HCT116 (cell line): ENCODE data around the gene KLF11. TPM values are rescaled to one million over a fixed set of nuclear protein-coding genes. Genes with fewer than 3 reads are reported as not detected.

Experiments used
- ATAC-seq: fragments of 200-7000 bp; cut with Tn5 transposase; 2 replicates; pipeline ENCODE4 v1.9.1; 2020; ENCODE audit warnings: mild to moderate bottlenecking, moderate library complexity
- BruUV-seq: library from RNA; stranded (reverse); fragments of 400-500 nt; replicated peaks from 2 replicates; lab custom pipeline; 2021; lab: Mats Ljungman, UMichigan
- CTCF ChIA-PET: fragments of 300-600 bp; sonication (Branson Sonifier 250); formaldehyde crosslinking; loops from one replicate; lab custom pipeline; 2021; ENCODE audit warnings: antibody characterized with exemption; lab: Charles Lee
- POLR2A ChIA-PET: fragments of 300-600, 350-600 bp; sonication (Branson Sonifier 250); formaldehyde crosslinking; loops from one replicate; lab custom pipeline; 2021; ENCODE audit warnings: antibody characterized with exemption; lab: Charles Lee
- RAD21 ChIA-PET, 2 experiments: fragments of 300-600 bp; sonication (Branson Sonifier 250); formaldehyde crosslinking; loops; one replicate each; lab custom pipeline; 2023; ENCODE audit warnings: low total read pairs in 2 of 2; ENCODE audit not compliant: uncharacterized antibody in 2 of 2, unreplicated experiment in 2 of 2, low non-redundant PET in 1 of 2; lab: Charles Lee
- DNase-seq: peaks from one replicate; pipeline ENCODE4 v3.0.0-alpha.2; 2010; ENCODE audit warnings: low read depth, low spot score
- H2AFZ ChIP-seq: fragments of 200-600 bp; shearing (Covaris generic), sonication (generic); 2 replicates; pipeline ENCODE4 v1.6.1; 2017; ENCODE audit warnings: low read depth, mixed run types, mixed read lengths, antibody characterized with exemption, low read length; ENCODE audit not compliant: poor library complexity, severe bottlenecking
- H3K27ac ChIP-seq: 2 replicates; pipeline ENCODE4 v1.5.1; 2012; ENCODE audit warnings: low read depth, low read length
- H3K27me3 ChIP-seq: fragments of 200-600 bp; sonication (generic); 2 replicates; pipeline ENCODE4 v1.6.1; 2016; ENCODE audit warnings: mixed run types, low read length, mixed read lengths; ENCODE audit not compliant: insufficient read depth
- H3K36me3 ChIP-seq, 2 experiments: fragments of 200-500 bp in 1 of 2; fragments of 200-600 bp in 1 of 2; sonication (Bioruptor generic) in 1 of 2; sonication (generic) in 1 of 2; 2 replicates each; pipeline versions ENCODE4 v1.5.1 to v1.6.1; 2014 to 2016; ENCODE audit warnings: low read length in 2 of 2, inconsistent platforms in 1 of 2, mixed read lengths in 1 of 2, mixed run types in 1 of 2; ENCODE audit not compliant: insufficient read depth in 2 of 2, control insufficient read depth in 1 of 2
- H3K4me1 ChIP-seq, 2 experiments: fragments of 200-600 bp in 1 of 2; sonication (generic) in 1 of 2; 2 replicates each; pipeline versions ENCODE4 v1.5.1 to v1.6.1; 2012 to 2017; ENCODE audit warnings: low read length in 2 of 2, inconsistent platforms in 1 of 2, mild to moderate bottlenecking in 1 of 2, mixed read lengths in 1 of 2, mixed run types in 1 of 2, moderate library complexity in 1 of 2; ENCODE audit not compliant: insufficient read depth in 2 of 2, control insufficient read depth in 1 of 2
- H3K4me2 ChIP-seq: fragments of 200-600 bp; sonication (generic); 2 replicates; pipeline ENCODE4 v1.6.1; 2017; ENCODE audit warnings: mixed run types, low read length, mixed read lengths
- H3K4me3 ChIP-seq, 2 experiments: fragments of 200-600 bp in 1 of 2; sonication (generic) in 1 of 2; replicated peaks in 1 of 2; 2 replicates each; pipeline ENCODE4 v1.5.1; 2011 to 2016; ENCODE audit warnings: low read length in 2 of 2, control low read depth in 1 of 2, low read depth in 1 of 2, mild to moderate bottlenecking in 1 of 2, mixed read lengths in 1 of 2, mixed run types in 1 of 2
- H3K79me2 ChIP-seq: fragments of 200-600 bp; sonication (generic); 2 replicates; pipeline ENCODE4 v1.6.1; 2017; ENCODE audit warnings: mild to moderate bottlenecking, mixed run types, low read length, moderate library complexity, mixed read lengths; ENCODE audit not compliant: insufficient read depth
- H3K9ac ChIP-seq: fragments of 200-600 bp; sonication (generic); 2 replicates; pipeline ENCODE4 v1.6.1; 2016; ENCODE audit warnings: low read length, mixed read lengths
- H3K9me2 ChIP-seq: fragments of 200-600 bp; sonication (generic), shearing (Covaris generic); 2 replicates; pipeline ENCODE4 v1.6.1; 2017; ENCODE audit warnings: mixed run types, mild to moderate bottlenecking, moderate library complexity; ENCODE audit not compliant: insufficient read depth
- H3K9me3 ChIP-seq, 2 experiments: fragments of 200-500 bp in 1 of 2; fragments of 200-600 bp in 1 of 2; sonication (Bioruptor generic) in 1 of 2; sonication (generic) in 1 of 2; 2 replicates each; pipeline ENCODE4 v1.6.1; 2014 to 2017; ENCODE audit warnings: low read length in 2 of 2, mixed read lengths in 2 of 2, inconsistent platforms in 1 of 2, low read depth in 1 of 2, mild to moderate bottlenecking in 1 of 2, mixed run types in 1 of 2, moderate library complexity in 1 of 2; ENCODE audit not compliant: control insufficient read depth in 1 of 2, insufficient read depth in 1 of 2
- H4K20me1 ChIP-seq: fragments of 200-600 bp; sonication (generic), shearing (Covaris generic); 2 replicates; pipeline ENCODE4 v1.6.1; 2017; ENCODE audit warnings: mixed run types, mild to moderate bottlenecking, moderate library complexity; ENCODE audit not compliant: insufficient read depth
- CEBPB ChIP-seq: IDR thresholded peaks from 2 replicates; pipeline ENCODE4 v1.6.1; 2012; ENCODE audit warnings: low read depth
- POLR2AphosphoS5 ChIP-seq: IDR thresholded peaks from 2 replicates; pipeline ENCODE4 v1.6.1; 2011; ENCODE audit warnings: mild to moderate bottlenecking, low read depth, low read length, moderate library complexity
- RAD21 ChIP-seq: IDR thresholded peaks from 2 replicates; pipeline ENCODE4 v1.6.1; 2012; ENCODE audit warnings: low read depth, mild to moderate bottlenecking
- YY1 ChIP-seq: IDR thresholded peaks from 2 replicates; pipeline ENCODE4 v1.6.1; 2011; ENCODE audit warnings: low read length, low read depth, moderate library complexity, mild to moderate bottlenecking; ENCODE audit not compliant: insufficient replicate concordance; ENCODE audit errors: extremely low read depth
- ZFX ChIP-seq: fragments of 450-650 bp; IDR thresholded peaks from 2 replicates; pipeline ENCODE4 v1.6.1; 2017
- intact Hi-C: fragments of 100-400 bp; cut with micrococcal nuclease; formaldehyde crosslinking; loops from 2 replicates; pipeline ENCODE4 v1.10.0; 2022
- total RNA-seq: library from RNA; stranded (reverse); gene quantifications from one replicate; pipeline ENCODE4 v1.2.1, GENCODE V29; 2021; ENCODE audit not compliant: unreplicated experiment
- TF ChIP-seq, protein P1 (sequence below), 3 experiments: fragments of 200-600 bp in 1 of 3; sonication (generic) in 1 of 3; IDR thresholded peaks in 2 of 3; conservative IDR thresholded peaks in 1 of 3; 2 replicates each; pipeline ENCODE4 v1.5.1; 2012 to 2017; ENCODE audit warnings: low read depth in 2 of 3, low read length in 2 of 3, antibody characterized with exemption in 1 of 3, borderline replicate concordance in 1 of 3, control low read depth in 1 of 3, mild to moderate bottlenecking in 1 of 3, mixed read lengths in 1 of 3, mixed run types in 1 of 3, moderate library complexity in 1 of 3; ENCODE audit not compliant: insufficient read depth in 1 of 3
- TF ChIP-seq, protein P2 (sequence below): IDR thresholded peaks from 2 replicates; pipeline ENCODE4 v1.6.1; 2011; ENCODE audit warnings: mild to moderate bottlenecking, low read length, moderate library complexity; ENCODE audit not compliant: insufficient replicate concordance; ENCODE audit errors: extremely low read depth

Gene KLF11
- total RNA-seq, 1 experiment from 2014 or later: 9.0 TPM

DNA sequence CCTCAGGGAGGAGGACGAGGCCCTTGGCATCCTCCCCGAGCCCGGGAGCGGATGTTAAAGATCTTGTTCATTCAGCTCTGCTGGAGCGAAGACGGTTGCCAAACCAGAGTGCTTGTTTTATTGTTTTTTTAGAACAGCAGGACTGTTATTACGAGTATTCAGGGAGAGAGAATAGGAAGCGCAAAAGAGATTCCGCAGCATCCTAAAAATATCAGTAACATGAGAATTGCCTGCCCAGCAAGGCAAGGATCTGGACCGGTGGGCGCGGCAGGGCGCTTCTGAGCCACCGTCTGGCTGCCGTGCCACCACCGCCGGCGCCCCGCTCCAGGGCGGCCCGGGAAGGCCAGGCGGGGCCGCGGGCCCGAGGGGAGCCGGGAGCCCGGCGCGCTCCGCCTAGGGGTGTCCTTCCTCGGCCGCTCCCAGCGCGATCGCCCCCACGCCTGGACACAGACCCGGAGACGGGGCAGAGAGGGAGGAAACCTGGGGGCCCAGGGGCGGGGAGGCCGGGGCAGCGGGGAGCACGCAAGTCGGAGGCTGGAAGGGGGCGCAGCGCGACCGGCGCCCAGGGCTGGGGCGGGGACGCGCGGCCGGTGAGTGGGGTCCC, 36.0 kb downstream of the KLF11 start:
- peaks cover 6 to 13% of the 10 kb centered on the region in 2 experiments for H3K4me1 ChIP-seq
- no peaks in the 10 kb centered on the region for H3K79me2 ChIP-seq
- peak overlapping the region; percentile 54 for H2AFZ ChIP-seq
- ChIA-PET POLR2A (interaction anchor here (1.0 kb wide), 1 partner anchor 42 kb away, joined by 4 read pairs; no protein-coding TSS in a partner anchor), CTCF (interaction anchor here (0.6 to 3.8 kb wide), 5 partner anchors 13 to 356 kb away, joined by 3 to 14 read pairs (median 8); no protein-coding TSS in a partner anchor), RAD21 (no interaction called here)
- H4K20me1 ChIP-seq: no peaks in the 10 kb centered on the region
- no peaks in the 10 kb centered on the region for H3K9me2 ChIP-seq
- no peaks in the 10 kb centered on the region for H3K9me3 ChIP-seq
- H3K9ac ChIP-seq: peak overlapping the region; percentile 64
- no peak for DNase-seq
- H3K4me2 ChIP-seq: peak overlapping the region; percentile 79
- H3K27ac ChIP-seq: peak overlapping the region; percentile 46; the same call in 1 of the 2 replicates
- H3K36me3 ChIP-seq: no peaks in the 10 kb centered on the region
- no TSS peak for BruUV-seq
- H3K27me3 ChIP-seq: 0 out of 2 replicates have a peak, but pooled peaks cover under 1% of the 10 kb centered on the region
- H3K4me3 ChIP-seq: peak overlapping the region; percentile 45 to 60
- peak; percentile 69 for ATAC-seq
- no peak for TF ChIP-seq YY1
- TF ChIP-seq ZFX: peak; percentile 68
- TF ChIP-seq POLR2AphosphoS5: 0 out of 2 replicates have a peak, but pooled peaks have one; percentile 21
- intact Hi-C loops: no loop called here

DNA sequence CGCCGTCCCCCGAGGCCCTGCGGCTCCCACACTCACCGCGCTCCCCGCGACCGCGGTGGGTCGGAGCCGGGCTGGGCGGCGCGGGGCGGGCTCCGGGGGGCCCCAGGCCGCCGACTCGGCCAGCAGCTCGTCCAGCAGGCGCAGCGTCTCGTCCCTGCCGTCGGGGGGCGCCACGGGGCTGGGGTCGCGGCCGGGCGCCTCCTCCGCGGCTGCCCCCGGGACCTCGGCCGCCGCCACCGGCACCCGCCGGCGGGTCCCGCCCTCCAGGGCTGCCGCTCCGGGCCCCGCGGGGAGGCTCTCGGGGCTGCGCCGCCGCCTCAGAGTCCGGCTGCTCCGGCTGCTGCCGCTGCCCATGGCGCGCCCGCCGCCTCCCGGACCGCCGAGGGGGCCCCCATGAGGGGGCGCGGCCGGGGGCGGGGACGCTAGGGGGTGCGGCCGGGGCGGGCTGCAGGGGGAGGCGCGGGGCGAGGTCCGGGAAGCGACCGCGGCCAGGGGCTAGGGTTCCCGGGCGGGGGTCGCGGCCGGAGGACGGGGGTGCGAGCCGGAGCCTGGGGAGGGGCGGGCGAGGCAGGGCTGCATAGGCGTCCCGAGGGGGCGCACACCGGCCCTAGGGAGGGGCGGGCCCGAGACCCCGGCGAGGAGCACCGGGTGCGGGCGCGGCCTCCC, 36.7 kb downstream of the KLF11 start, which contains the start of gene CYS1:
Gene CYS1, minus strand, starts transcription at position 542 of the 666 bp plus-strand sequence. Its CDS starts 188 bp downstream, at position 354.
- Histone ChIP-seq H3K4me2 (peak within 1 kb of the TSS; percentile 79), H3K9me3 (no peaks in the 10 kb centered on the region), H3K4me1 (peaks cover 6 to 13% of the 10 kb centered on the region in 2 experiments), H3K9ac (peak within 1 kb of the TSS; percentile 64), H3K27me3 (0 out of 2 replicates have a peak, but pooled peaks cover 2% of the 10 kb centered on the region), H4K20me1 (no peaks in the 10 kb centered on the region), H2AFZ (peak within 1 kb of the TSS; percentile 54), H3K27ac (peak within 1 kb of the TSS; percentile 46; the same call in 1 of the 2 replicates), H3K4me3 (peak within 1 kb of the TSS; percentile 45 to 60), H3K36me3 (no peaks in the 10 kb centered on the region), H3K9me2 (no peaks in the 10 kb centered on the region), H3K79me2 (no peaks in the 10 kb centered on the region)
- DNase-seq: no peak
- peak; percentile 83 for ATAC-seq
- intact Hi-C loops: no loop called here
- TF ChIP-seq RAD21 (no peak), ZFX (no peak; the same call in 1 of the 2 replicates), CEBPB (no peak), POLR2AphosphoS5 (peak; percentile 29; the same call in 1 of the 2 replicates)
- TF ChIP-seq, protein P1, sequence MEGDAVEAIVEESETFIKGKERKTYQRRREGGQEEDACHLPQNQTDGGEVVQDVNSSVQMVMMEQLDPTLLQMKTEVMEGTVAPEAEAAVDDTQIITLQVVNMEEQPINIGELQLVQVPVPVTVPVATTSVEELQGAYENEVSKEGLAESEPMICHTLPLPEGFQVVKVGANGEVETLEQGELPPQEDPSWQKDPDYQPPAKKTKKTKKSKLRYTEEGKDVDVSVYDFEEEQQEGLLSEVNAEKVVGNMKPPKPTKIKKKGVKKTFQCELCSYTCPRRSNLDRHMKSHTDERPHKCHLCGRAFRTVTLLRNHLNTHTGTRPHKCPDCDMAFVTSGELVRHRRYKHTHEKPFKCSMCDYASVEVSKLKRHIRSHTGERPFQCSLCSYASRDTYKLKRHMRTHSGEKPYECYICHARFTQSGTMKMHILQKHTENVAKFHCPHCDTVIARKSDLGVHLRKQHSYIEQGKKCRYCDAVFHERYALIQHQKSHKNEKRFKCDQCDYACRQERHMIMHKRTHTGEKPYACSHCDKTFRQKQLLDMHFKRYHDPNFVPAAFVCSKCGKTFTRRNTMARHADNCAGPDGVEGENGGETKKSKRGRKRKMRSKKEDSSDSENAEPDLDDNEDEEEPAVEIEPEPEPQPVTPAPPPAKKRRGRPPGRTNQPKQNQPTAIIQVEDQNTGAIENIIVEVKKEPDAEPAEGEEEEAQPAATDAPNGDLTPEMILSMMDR (IDR thresholded peaks at IDR 0.05 in 2 of 3, conservative IDR thresholded peaks at IDR 0.05 in 1 of 3; ENCODE audit: borderline replicate concordance in 1 of 3, insufficient read depth in 1 of 3, low read depth in 2 of 3, low read length in 2 of 3): 0 out of 6 replicates have a peak, but pooled peaks of 1 of the 3 experiments have one; percentile 17
- TF ChIP-seq, protein P2, sequence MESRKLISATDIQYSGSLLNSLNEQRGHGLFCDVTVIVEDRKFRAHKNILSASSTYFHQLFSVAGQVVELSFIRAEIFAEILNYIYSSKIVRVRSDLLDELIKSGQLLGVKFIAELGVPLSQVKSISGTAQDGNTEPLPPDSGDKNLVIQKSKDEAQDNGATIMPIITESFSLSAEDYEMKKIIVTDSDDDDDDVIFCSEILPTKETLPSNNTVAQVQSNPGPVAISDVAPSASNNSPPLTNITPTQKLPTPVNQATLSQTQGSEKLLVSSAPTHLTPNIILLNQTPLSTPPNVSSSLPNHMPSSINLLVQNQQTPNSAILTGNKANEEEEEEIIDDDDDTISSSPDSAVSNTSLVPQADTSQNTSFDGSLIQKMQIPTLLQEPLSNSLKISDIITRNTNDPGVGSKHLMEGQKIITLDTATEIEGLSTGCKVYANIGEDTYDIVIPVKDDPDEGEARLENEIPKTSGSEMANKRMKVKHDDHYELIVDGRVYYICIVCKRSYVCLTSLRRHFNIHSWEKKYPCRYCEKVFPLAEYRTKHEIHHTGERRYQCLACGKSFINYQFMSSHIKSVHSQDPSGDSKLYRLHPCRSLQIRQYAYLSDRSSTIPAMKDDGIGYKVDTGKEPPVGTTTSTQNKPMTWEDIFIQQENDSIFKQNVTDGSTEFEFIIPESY: no peak
- ChIA-PET RAD21 (interaction anchor here in 1 of 2 experiments (0.6 kb wide), 1 partner anchor 17 kb away, joined by 3 read pairs; no protein-coding TSS in a partner anchor), CTCF (interaction anchor here (0.6 to 3.8 kb wide), 5 partner anchors 13 to 355 kb away, joined by 3 to 14 read pairs (median 8); no protein-coding TSS in a partner anchor), POLR2A (no interaction called here)
- BruUV-seq: no TSS peak
